ENCODE data around the gene HACD2. TPM values are rescaled to one million over a fixed set of nuclear protein-coding genes. Genes with fewer than 3 reads are reported as not detected.

HACD2 gene
- polyA plus RNA-seq, 3 donors = 44.0 to 55.5 (median 45.8) TPM

DNA sequence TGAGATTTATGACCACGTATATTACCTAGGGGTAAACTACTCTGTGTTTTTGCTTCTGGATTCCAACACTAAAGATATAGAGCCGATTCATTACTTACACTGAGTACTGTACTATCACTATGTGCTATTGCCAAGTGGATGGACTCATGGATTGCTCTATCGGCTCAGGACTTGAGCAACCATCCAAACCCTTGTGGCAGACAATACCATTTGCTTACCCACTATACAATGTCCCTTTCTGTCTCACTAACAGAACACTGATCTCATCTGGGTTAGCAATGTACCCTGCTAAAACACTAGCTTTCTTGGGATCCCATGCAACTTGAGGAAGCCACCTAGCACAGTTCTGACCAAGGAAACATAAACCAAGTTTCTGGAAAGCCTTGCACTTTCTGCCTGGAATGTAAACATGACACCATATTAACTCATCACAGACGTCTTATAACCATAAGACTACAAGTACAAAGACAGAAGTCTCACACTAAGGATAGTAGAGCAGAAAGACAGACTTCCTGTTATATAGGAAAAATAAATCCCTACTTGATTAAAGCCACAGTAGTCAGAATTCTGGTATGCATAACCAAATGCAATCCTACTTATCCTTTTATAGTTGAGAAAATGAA lies 38.6 kb downstream of the HACD2 start:
- DNase-seq (ENCODE audit: extremely low read depth in 1 of 11, low read depth in 9 of 11, low spot score in 4 of 11) = no peak

- DNase-seq (ENCODE audit: extremely low read depth in 1 of 11, low read depth in 9 of 11, low spot score in 4 of 11) = no peak
Observed at GRCh38 chr3:123543950-123544349, 40.9 kb downstream of the HACD2 start.

GRCh38 chr3:123540285-123540684 lies 44.6 kb downstream of the HACD2 start:
- DNase-seq (ENCODE audit: extremely low read depth in 1 of 11, low read depth in 9 of 11, low spot score in 4 of 11) = no peak

DNA sequence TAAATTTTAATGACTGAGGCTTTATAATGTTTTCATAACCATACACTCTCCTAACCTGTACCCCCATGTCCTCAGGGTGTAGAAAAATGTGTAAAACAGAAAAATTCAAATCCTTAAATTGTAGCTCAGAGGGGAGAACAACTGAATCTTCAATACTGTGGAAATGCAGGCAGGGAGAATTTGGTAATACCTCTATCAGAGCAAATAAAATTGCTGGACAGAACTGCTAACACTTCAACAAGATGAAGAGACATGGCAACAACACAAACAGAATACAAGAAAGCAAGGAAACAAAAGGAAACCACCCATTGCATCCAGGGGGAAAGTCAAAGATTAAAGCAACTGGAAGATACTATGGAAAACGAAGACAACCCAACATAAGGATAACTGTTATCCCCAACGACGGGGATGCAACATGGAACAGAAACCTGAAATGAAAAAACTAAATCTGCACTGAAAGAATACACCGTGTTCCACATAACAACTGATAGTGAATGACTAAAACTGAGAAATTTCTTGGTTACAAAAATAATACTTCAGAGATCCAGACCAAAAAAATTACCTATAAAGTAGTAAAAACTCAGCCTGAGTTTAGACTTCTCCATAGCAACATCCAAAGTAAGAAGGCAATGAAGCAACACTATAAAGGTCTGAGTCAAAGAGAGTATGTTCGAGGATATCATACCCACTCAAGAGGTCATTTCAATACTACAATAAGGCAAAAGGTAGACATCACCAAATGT lies 48.5 kb downstream of the HACD2 start:
- DNase-seq (ENCODE audit: extremely low read depth in 1 of 11, low read depth in 9 of 11, low spot score in 4 of 11) = no peak

DNA sequence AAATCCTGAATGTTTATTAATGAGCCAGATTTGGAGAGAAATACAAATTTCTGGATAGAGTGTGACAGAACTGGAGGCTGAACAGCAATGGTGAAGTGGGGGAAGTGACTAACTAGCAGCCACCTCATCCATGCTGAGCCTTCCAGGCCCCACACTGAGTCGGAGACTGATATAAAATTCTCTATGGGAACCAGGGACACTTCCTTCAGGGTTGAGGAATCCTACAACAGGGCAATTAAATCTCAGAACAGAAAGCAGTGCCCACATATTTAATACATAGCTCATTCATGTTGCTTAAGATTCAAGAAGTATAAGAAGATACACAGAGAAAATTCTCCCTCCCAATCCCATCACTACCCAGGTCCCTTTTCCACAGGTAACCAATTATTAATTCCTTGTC lies 49.3 kb downstream of the HACD2 start:
- DNase-seq (ENCODE audit: extremely low read depth in 1 of 11, low read depth in 9 of 11, low spot score in 4 of 11) = no peak

DNA sequence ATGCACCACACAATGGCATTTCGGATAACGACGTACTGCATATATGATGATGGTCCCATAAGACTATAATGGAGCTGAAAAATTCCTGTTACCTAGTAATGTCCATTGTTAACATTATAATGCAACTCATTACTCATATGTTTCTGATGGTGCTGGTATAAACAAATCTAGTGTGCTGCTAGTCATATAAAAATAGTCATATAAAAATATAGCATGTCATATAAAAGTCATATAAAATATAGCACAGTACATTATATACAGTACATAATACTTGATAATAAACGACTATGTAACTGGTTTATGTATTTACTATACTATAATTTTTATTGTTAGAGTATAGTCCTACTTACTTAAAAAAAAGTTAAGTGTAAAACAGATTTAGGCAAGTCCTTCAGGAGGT lies 50.6 kb downstream of the HACD2 start:
- DNase-seq (ENCODE audit: extremely low read depth in 1 of 11, low read depth in 9 of 11, low spot score in 4 of 11) = no peak

- DNase-seq (ENCODE audit: extremely low read depth in 1 of 11, low read depth in 9 of 11, low spot score in 4 of 11) = no peak
Observed at GRCh38 chr3:123533554-123534159, 51.2 kb downstream of the HACD2 start.

DNA sequence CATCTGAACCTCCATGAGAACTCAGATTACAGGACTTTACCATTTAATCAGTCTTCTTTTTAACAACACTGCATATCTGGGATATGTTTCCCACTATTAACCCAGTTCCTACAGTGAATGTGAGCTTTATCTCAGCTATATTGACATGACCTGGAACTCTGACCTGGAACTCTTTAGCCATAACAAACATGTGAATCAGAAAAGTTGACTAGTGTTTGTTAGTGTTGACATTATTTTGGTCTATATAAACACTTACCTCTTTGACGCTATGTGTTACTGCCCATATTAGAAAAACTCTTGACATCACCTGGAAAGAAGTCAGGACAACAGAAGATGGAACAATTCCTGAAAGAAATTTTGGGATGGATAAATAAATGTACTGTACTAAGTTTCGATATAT lies 56.7 kb downstream of the HACD2 start:
- no peak for DNase-seq (ENCODE audit: extremely low read depth in 1 of 11, low read depth in 9 of 11, low spot score in 4 of 11)

GRCh38 chr3:123527046-123527445 lies 57.8 kb downstream of the HACD2 start:
- no peak for DNase-seq (ENCODE audit: extremely low read depth in 1 of 11, low read depth in 9 of 11, low spot score in 4 of 11)

DNA sequence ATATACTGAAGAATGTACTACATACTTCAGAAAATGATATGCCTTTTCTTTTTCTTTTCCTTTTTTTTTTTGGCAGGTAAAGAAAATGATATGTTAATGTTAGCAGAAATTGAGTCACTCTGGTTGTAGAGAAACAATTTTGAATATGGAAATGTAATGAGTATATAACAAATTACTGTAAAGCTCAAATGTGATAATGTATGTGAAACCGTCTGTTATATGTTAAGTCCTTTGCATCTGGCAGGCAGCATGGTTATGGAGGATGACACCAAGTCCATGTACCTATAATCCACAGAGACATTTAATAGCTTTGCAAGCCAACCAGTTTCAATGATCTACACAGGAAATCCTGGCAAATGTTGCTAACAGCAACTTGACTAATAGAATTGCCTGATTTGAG lies 58.4 kb downstream of the HACD2 start:
- DNase-seq (ENCODE audit: extremely low read depth in 1 of 11, low read depth in 9 of 11, low spot score in 4 of 11) = no peak

DNA sequence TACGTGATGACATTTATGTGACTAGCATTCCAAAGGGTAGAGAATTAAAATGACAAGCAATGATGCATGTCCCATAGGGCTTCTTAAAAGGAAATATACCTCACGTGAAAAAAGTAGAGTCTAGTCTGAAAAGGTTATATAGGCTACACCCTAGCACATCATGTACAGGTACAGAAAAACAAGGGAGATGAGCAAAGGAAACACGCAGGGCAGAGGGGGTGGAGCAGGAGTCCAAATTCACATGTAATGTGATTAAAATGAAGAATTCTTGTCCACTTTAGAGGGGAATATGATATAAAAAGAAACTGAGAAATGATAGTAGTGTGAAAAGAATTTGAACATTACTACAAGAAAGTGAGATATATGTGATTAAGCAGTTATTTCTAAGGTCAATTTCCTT lies 59.4 kb downstream of the HACD2 start:
- DNase-seq (ENCODE audit: extremely low read depth in 1 of 11, low read depth in 9 of 11, low spot score in 4 of 11) = no peak

- DNase-seq (ENCODE audit: extremely low read depth in 1 of 11, low read depth in 9 of 11, low spot score in 4 of 11) = no peak
Observed at GRCh38 chr3:123524981-123525380, 59.9 kb downstream of the HACD2 start.

DNA sequence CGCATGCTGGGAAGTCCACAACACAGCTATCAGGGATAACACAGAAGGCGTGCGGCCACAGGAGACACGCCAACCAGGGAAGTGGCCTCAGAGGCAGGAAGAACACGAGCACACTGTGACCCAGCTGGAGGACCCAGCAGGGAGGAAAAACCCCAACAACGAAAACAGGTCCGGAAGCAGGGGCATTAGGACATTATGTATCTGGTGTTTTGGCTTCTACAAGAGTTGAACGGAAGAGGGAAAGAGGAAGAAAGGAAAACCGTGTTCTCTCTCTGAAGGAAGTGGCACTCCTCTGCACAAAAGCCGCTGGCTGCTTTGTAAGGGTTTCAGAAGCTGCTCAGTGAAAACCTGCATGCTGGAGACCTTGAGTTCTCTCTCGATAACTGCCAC lies 61.8 kb downstream of the HACD2 start:
- DNase-seq (ENCODE audit: extremely low read depth in 1 of 11, low read depth in 9 of 11, low spot score in 4 of 11) = no peak

DNA sequence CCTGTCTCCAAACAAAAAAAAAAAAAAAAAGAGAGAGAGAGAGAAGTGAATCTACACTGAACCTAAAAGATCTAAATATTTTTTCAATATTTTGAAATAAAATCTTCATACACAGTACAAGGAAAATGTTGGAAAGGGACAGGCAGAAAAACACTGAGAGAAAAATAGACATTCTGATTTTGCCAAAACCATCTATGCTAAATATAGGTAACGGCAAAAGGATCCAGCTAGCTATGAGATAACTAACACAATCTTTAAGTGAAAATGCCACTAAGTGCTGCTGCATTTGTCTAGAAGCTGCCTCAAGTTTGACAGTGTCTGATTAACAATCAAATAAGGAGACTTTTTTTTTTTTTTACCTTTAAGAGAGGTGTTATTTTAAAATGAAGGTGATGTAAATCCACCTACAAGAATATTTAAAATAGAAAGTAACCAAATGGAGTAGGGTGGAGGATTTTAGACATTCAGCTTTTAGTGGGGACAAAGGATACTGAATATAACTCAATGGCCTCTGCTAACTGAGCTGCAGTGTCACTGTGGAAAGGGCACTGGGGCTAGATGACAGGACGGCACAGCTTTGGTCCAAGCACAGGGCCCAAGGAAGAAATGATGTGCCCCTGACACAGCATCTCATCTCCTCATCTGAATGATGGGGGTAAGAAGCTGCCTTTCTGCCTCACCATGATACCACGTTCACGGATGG lies 62.4 kb downstream of the HACD2 start:
- no peak for DNase-seq (ENCODE audit: extremely low read depth in 1 of 11, low read depth in 9 of 11, low spot score in 4 of 11)

DNA sequence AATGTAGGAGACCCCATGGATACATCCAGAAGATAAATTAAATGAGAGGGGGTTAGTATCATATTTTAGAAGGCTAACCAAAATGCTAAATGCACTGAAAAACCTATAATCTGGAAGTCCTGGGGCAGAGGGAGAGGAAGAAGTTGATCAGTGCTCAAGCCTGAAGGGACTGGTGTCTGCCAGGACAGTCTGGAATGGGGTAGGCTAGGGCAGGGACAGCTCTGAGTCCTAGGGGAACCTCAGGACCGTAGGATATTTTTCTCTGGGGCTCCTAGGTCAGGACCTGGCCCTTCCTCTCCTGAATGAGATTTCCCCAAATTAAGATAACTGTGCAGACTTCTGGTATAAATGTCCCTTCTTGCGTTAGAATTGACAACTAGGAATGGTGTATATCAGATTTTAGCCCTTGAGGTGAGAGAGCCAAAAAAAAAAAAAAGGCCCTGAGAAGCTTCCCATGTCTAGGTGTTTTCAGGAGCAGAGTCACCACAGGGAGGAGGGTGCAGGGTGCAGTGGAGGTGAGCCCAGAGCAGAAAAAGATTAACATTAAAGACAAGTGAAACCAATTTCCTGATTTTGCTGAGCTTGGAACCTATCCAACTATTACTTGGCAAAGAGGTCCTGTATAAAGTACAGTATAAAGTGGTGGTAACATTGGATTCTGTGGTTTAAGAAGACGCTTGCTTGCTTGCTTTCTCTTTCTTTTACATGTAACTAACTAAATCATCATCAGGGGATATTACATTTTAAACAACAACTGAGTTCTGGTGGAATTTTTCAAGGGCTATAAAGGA lies 63.5 kb downstream of the HACD2 start:
- DNase-seq (ENCODE audit: extremely low read depth in 1 of 11, low read depth in 9 of 11, low spot score in 4 of 11) = no peak

DNA sequence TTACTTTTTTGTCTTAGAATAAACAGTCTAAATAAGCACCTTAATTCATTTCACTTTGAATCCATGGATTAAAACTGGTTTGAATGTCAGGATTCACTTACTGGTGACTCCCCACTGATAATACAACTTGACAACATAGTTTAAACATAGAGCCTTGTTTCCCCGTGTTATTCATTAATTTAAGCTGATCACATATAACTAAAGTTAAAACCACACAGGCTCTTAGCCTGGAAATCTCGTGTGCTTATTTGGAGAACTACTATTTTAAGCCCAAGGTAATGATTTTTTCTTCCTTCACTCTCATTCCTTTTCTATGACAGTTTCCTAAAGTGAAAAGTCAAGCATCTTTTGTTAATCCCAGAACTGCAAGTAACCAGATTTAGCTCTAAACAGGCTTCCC lies 64.2 kb downstream of the HACD2 start:
- DNase-seq (ENCODE audit: extremely low read depth in 1 of 11, low read depth in 9 of 11, low spot score in 4 of 11) = no peak

DNA sequence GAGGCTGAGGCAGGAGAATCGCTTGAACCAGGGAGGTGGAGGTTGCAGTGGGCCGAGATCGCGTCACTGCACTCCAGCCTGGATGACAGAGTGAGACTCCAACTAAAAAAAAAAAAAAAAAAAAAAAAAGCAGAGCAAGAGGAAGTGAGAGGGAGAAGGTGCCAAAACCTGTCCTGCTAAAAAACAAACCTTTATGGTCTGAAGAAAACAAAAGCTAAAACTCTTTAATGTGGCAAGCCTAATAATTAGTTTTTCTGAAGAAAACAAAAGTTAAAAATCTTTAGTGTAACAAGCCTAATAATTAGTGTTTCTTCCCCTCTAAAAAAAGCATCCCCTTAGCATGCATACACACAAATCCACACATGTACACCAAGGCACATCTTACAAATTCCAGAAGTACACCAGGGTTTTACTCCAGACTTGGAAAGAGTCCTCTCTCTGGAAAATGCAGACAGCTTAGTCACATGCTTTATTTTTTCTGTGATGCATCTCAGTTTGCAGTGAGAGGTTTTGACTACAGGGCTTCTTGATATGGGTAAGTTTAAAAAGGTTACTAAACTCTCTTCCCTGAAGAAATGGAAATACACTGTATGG lies 65.9 kb downstream of the HACD2 start:
- DNase-seq (ENCODE audit: extremely low read depth in 1 of 11, low read depth in 9 of 11, low spot score in 4 of 11) = no peak

DNA sequence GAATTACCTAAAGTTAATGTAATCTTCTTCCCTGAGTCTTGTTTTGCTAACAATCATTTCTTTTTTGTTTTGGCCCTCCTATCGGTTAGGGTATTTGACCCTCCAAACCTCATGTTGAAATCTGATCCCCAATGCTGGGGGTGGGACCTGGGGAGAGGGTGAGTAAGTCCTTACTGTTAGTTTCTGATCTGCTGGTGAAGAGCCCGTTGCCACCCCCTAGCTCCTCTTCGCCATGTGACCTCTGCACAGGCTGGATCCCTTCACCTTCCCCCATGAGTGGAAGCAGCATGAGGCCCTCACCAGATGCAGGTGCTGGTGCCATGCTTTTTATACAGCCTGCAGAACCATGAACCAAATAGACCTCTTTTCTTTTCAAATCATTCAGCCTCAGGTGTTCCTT lies 73.1 kb downstream of the HACD2 start:
- no peak for DNase-seq (ENCODE audit: extremely low read depth in 1 of 11, low read depth in 9 of 11, low spot score in 4 of 11)

- DNase-seq (ENCODE audit: extremely low read depth in 1 of 11, low read depth in 9 of 11, low spot score in 4 of 11) = no peak
Observed at GRCh38 chr3:123511084-123511483, 73.8 kb downstream of the HACD2 start.

Measured in renal cortex interstitium (tissue), 11 donors.